ENCODE measurements around the gene MMP24OS. TPM values are rescaled to one million over a fixed set of nuclear protein-coding genes. Genes with fewer than 3 reads are reported as not detected.

MMP24OS gene
- total and polyA plus RNA-seq, 10 donors: 18.6 to 68.6 (median 39.6) TPM

DNA sequence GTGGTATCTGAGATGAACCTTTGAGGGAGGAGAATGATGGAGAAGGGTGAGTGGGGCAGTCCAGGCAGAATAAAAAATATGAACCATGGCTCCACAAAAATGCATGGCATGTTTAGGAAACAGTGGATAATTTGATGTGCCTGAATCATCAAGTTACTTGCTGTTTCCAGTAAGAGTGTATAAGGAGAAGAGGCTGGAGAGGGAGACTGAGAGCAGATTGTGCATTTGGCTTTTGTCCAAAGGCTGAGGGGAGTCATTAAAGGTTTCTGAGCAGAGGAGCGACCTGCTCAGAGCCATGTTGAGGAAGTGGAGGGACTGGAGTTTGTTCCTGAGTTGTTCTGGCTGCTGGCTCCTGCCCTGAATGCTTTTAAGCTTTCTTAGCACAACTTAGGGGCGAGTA, 45.3 kb downstream of the MMP24OS start:
- 74 to 86% (median 81%) methylated on average over 2 of the region's 2 CpGs for WGBS, 5 donors
- Histone ChIP-seq H3K4me3 (no peak overlapping the region), H3K4me1 (peaks cover 0 to under 1% (median 0%) of the 10 kb centered on the region in 6 donors), H3K27ac (no peak overlapping the region), H3K27me3 (replicated peaks in 1 of 7) (peaks cover 0 to 5% (median 2%) of the 10 kb centered on the region in 7 donors), H3K36me3 (peaks cover 0 to 71% (median 3%) of the 10 kb centered on the region in 6 donors), H3K9me3 (no peaks in the 10 kb centered on the region)
- intact Hi-C loops (cut with DNase I; ENCODE audit: low total_unique reads): no loop called here
- no peak for TF ChIP-seq POLR2A (IDR thresholded peaks at IDR 0.05)
- TF ChIP-seq POLR2AphosphoS5 (IDR thresholded peaks at IDR 0.05): no peak
- TF ChIP-seq CTCF (IDR thresholded peaks at IDR 0.05 in 8 of 11, conservative IDR thresholded peaks at IDR 0.05 in 3 of 11): no peak
- DNase-seq: no peak

DNA sequence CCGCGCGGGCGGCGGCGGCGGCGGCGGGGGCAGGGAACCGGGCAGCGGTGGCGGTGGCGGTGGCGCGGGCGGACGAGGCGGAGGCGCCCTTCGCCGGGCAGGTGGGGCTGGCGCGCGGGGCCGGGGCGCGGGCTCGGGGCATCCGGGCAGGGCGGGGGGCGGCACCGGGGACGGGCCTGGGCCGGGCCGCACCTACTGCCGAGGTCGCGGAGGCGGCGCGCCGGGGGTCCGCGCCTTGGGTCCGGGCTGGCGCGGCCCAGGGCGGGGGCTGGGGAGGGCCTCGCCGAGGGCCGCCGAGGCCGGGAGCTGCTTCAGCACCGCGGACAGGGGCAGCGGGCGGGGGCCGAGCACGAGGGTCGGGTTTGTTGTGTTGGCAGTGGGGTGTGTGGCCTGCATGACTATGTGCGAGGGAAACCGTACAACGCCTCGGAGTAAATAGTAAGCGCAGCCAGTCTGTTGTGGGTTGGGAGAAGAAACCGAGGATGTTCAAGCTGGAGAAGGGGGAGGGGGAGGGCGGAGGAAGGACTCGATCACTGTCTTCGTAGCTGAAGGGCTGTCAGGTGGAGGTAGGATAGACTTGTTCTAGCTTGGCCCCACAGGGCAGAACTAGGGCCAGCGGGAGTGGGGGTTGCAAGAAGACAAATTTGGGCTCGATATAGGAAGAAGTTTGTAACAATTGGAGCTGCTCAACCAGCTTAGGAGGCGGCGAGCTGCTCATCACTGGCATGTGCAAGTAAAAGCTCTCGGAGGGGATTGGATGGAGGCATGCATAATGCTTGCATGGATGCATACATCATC, 50.8 kb downstream of the MMP24OS start:
- intact Hi-C loops (cut with DNase I; ENCODE audit: low total_unique reads): no loop called here
- Histone ChIP-seq H3K9me3 (no peaks in the 10 kb centered on the region), H3K4me1 (peaks cover 0 to 20% (median 2%) of the 10 kb centered on the region in 6 donors), H3K27ac (no peak overlapping the region), H3K27me3 (replicated peaks in 1 of 7) (peaks cover 0 to 25% (median 9%) of the 10 kb centered on the region in 7 donors), H3K36me3 (peaks cover 0 to 23% (median 0%) of the 10 kb centered on the region in 6 donors), H3K4me3 (peak overlapping the region in 4 of 8 donors; percentile 13 to 66 (median 23))
- peak; percentile 74 for DNase-seq
- WGBS, 5 donors: 9 to 27% (median 13%) methylated on average over 22 to 74 of the region's 74 CpGs
- no peak for TF ChIP-seq CTCF (IDR thresholded peaks at IDR 0.05 in 8 of 11, conservative IDR thresholded peaks at IDR 0.05 in 3 of 11)
- TF ChIP-seq POLR2AphosphoS5 (IDR thresholded peaks at IDR 0.05): peak in 1 of 3 donors; percentile 52

Other genes starting within 250 kb of the MMP24OS start
- 10 to 100 TPM; 59.2 to 81.7 (median 67.1) TPM for gene TRPC4AP, start 185.3 kb downstream of the MMP24OS start, total RNA-seq
- gene TRPC4AP, start 185.3 kb downstream of the MMP24OS start, polyA plus RNA-seq: 10 to 100 TPM; 26.3 to 45.9 (median 34.9) TPM
- gene EDEM2, start 130.8 kb downstream of the MMP24OS start, total RNA-seq: 10 to 100 TPM; 30.7 to 37.5 (median 34.3) TPM
- 10 to 100 TPM; 18.3 to 28.4 (median 25.4) TPM for gene EDEM2, start 130.8 kb downstream of the MMP24OS start, polyA plus RNA-seq
- gene PROCR, start 106.0 kb downstream of the MMP24OS start, total RNA-seq: 100 to 1,000 TPM in 1 of 7 donors, 10 to 100 TPM in 6; 12.1 to 104 (median 31.2) TPM
- 10 to 100 TPM in 1 of 3 donors, 1 to 10 TPM in 2; 5.0 to 13.7 (median 10.0) TPM for gene PROCR, start 106.0 kb downstream of the MMP24OS start, polyA plus RNA-seq
- gene MMP24, start 51.4 kb downstream of the MMP24OS start, total RNA-seq: under 1 TPM; 0.10 to 0.32 (median 0.24) TPM
- under 1 TPM; 0.11 to 0.13 (median 0.12) TPM for gene MMP24, start 51.4 kb downstream of the MMP24OS start, polyA plus RNA-seq
- gene EIF6, start 6.7 kb upstream of the MMP24OS start, total RNA-seq: 10 to 100 TPM; 50.5 to 76.8 (median 62.2) TPM
- gene EIF6, start 6.7 kb upstream of the MMP24OS start, polyA plus RNA-seq: 100 to 1,000 TPM in 2 of 3 donors, 10 to 100 TPM in 1; 88.2 to 121 (median 104) TPM
- not detected for gene FAM83C, start 14.3 kb upstream of the MMP24OS start, total RNA-seq
- not detected for gene FAM83C, start 14.3 kb upstream of the MMP24OS start, polyA plus RNA-seq
- gene UQCC1, start 133.9 kb upstream of the MMP24OS start, total RNA-seq: 10 to 100 TPM; 38.1 to 69.0 (median 46.7) TPM
- gene UQCC1, start 133.9 kb upstream of the MMP24OS start, polyA plus RNA-seq: 10 to 100 TPM; 20.8 to 24.6 (median 23.1) TPM
- not detected for gene GDF5, start 160.1 kb upstream of the MMP24OS start, total RNA-seq
- gene GDF5, start 160.1 kb upstream of the MMP24OS start, polyA plus RNA-seq: under 1 TPM; 0.02 to 0.06 (median 0.03) TPM
- gene CEP250, start 177.5 kb upstream of the MMP24OS start, total RNA-seq: 10 to 100 TPM; 44.3 to 70.0 (median 50.6) TPM
- gene CEP250, start 177.5 kb upstream of the MMP24OS start, polyA plus RNA-seq: 10 to 100 TPM; 15.2 to 25.6 (median 15.7) TPM